ENCODE data around the gene CLPX.
A peak's percentile ranks its signal among the peaks of the same experiment; 100 is the strongest.
"Not testable (repeated sequence)": the region's sequence is repeated elsewhere in the genome, so short reads cannot be mapped to it uniquely, and the experiment has no call there.

CLPX gene

DNA sequence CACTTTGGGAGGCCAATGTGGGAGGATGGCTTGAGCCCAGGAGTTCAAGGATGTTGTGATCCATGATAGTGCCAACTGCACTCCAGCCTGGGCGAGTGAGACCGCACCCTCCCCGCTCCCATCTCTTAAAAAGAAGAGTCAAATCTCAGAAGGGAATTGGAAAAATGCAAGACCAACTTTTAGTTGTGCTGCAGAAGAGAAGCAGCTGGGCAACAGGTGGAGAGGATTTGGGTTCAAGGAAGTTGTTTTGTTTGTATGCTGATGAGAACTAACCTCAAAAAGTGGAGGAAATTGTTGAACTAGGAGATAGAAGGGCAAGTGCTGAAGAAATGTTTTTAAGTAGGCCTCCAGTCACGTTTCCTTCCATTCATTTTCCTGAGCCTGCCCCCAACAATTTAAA lies 38.7 kb downstream of the CLPX start:
- Histone ChIP-seq H3K9me3 (ENCODE audit: insufficient read depth, low read length) (no peaks in the 10 kb centered on the region), H3K4me3 (ENCODE audit: insufficient read length, low read depth) (no peak overlapping the region)
- TF ChIP-seq SUZ12 (IDR thresholded peaks at IDR 0.05; ENCODE audit: extremely low read depth, insufficient read depth, insufficient read length) = no peak
- TF ChIP-seq YY1 (IDR thresholded peaks at IDR 0.05; ENCODE audit: insufficient read depth, insufficient read length) = no peak
- no peak for TF ChIP-seq ZNF274 (IDR thresholded peaks at IDR 0.05; ENCODE audit: low read depth, low read length)

GRCh38 chr15:65138631-65139030 lies 46.5 kb downstream of the CLPX start:
- not testable (repeated sequence) for H3K4me3 ChIP-seq (ENCODE audit: insufficient read length, low read depth); DNase-seq (ENCODE audit: low read depth, low spot score); H3K4me1 ChIP-seq (ENCODE audit: insufficient read depth, insufficient read length); H3K27me3 ChIP-seq (ENCODE audit: insufficient read depth, insufficient read length); H3K9ac ChIP-seq (ENCODE audit: insufficient read length, low read depth); H3K36me3 ChIP-seq (ENCODE audit: insufficient read depth, insufficient read length, low read length)
- H3K9me3 ChIP-seq (ENCODE audit: insufficient read depth, low read length) = peaks cover 29% of the 10 kb centered on the region

More for the DNA sequence above, 38.7 kb downstream of the CLPX start:
- H3K27me3 ChIP-seq (ENCODE audit: insufficient read depth, insufficient read length) = no peaks in the 10 kb centered on the region
- H3K36me3 ChIP-seq (ENCODE audit: insufficient read depth, insufficient read length, low read length) = peaks cover 32% of the 10 kb centered on the region
- no peak for DNase-seq (ENCODE audit: low read depth, low spot score)
- no peaks in the 10 kb centered on the region for H3K4me1 ChIP-seq (ENCODE audit: insufficient read depth, insufficient read length)
- H3K9ac ChIP-seq (ENCODE audit: insufficient read length, low read depth) = no peak overlapping the region

GRCh38 chr15:65137893-65138292 lies 47.2 kb downstream of the CLPX start:
- H3K27me3 ChIP-seq (ENCODE audit: insufficient read depth, insufficient read length); DNase-seq (ENCODE audit: low read depth, low spot score); H3K4me1 ChIP-seq (ENCODE audit: insufficient read depth, insufficient read length); H3K36me3 ChIP-seq (ENCODE audit: insufficient read depth, insufficient read length, low read length); H3K9ac ChIP-seq (ENCODE audit: insufficient read length, low read depth); H3K4me3 ChIP-seq (ENCODE audit: insufficient read length, low read depth): not testable (repeated sequence)
- H3K9me3 ChIP-seq (ENCODE audit: insufficient read depth, low read length) = peaks cover 29% of the 10 kb centered on the region

DNA sequence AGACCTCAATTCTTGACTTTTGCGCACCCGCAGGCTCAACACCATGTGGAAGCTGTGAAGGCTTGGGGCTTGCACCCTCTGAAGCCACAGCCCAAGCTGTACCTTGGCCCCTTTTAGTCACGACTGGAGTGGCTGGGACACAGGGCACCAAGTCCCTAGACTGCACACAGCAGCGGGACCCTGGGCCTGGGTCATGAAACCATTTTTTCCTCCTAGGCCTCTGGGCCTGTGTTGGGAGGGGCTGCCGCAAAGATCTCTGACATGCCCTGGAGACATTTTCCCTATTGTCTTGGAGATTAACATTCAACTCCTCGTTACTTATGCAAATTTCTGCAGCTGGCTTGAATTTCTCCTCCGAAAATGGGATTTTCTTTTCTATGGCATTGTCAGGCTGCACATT lies 48.1 kb downstream of the CLPX start:
- peaks cover 29% of the 10 kb centered on the region for H3K9me3 ChIP-seq (ENCODE audit: insufficient read depth, low read length)
- not testable (repeated sequence) for DNase-seq (ENCODE audit: low read depth, low spot score); H3K9ac ChIP-seq (ENCODE audit: insufficient read length, low read depth); H3K27me3 ChIP-seq (ENCODE audit: insufficient read depth, insufficient read length); H3K4me1 ChIP-seq (ENCODE audit: insufficient read depth, insufficient read length); H3K36me3 ChIP-seq (ENCODE audit: insufficient read depth, insufficient read length, low read length); H3K4me3 ChIP-seq (ENCODE audit: insufficient read length, low read depth)

DNA sequence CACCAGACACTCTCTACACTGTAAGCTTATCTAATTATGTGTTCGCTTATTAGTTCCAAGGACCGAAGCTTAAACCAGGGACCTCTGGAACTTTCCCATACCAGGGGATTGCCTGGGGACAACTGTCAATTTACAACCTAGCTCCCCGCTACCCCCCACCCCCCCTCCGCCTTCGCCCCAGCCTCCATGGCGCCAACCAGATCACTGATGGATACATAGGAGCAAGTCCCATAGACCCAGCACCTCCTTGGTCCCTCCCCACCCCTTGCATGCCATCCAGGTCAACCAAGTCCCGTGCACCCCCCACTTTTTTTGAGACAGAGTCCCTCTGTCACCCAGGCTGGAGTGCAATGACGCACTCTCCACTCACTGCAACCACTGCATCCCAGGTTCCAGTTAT lies 50.6 kb downstream of the CLPX start:
- Histone ChIP-seq H3K36me3 (ENCODE audit: insufficient read depth, insufficient read length, low read length) (peaks cover 14% of the 10 kb centered on the region), H3K27me3 (ENCODE audit: insufficient read depth, insufficient read length) (no peaks in the 10 kb centered on the region), H3K4me1 (ENCODE audit: insufficient read depth, insufficient read length) (no peaks in the 10 kb centered on the region), H3K9ac (ENCODE audit: insufficient read length, low read depth) (peak overlapping the region; percentile 94), H3K9me3 (ENCODE audit: insufficient read depth, low read length) (peaks cover 29% of the 10 kb centered on the region), H3K4me3 (ENCODE audit: insufficient read length, low read depth) (no peak overlapping the region)
- no peak for DNase-seq (ENCODE audit: low read depth, low spot score)
- TF ChIP-seq SUZ12 (IDR thresholded peaks at IDR 0.05; ENCODE audit: extremely low read depth, insufficient read depth, insufficient read length) (no peak), ZNF274 (IDR thresholded peaks at IDR 0.05; ENCODE audit: low read depth, low read length) (no peak)

DNA sequence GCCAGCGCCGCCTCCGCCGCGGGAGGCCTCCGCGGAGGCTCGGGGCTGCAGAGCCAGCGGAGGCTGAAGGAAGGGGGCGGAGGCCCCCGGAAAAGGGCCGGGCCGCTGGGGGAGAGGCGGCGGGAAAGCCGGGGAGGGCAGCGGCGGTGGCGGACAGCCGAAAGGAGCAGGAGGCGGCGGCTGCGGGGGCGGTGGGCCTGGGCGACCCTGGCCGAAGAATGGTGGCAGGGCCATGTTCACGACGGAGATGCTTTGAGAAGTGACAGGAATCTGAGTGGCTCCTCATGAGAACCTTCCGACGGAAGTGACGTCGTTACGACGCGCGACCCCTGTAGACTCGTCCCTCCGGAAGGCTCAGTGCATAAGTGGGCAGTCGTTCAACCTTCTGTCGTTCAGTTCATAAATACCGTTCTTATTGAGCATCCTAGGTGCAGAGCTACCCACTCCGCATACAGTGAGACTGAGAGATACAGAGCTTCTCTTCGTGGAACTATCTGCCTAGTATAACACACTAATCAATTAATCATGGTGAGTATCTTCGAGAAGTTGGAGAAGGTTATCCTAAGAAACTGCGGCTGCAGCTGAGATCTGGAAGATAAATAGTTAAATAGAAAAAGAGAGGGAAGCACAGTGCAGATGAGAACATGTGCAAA lies 51.5 kb downstream of the CLPX start, which contains the start of gene PDCD7:
Gene PDCD7 (minus strand): TSS at position 261 of the 653 bp plus-strand sequence. CDS start 27 bp downstream, at position 234.
- TF ChIP-seq ZNF274 (IDR thresholded peaks at IDR 0.05; ENCODE audit: low read depth, low read length) (no peak), YY1 (IDR thresholded peaks at IDR 0.05; ENCODE audit: insufficient read depth, insufficient read length) (no peak), SUZ12 (IDR thresholded peaks at IDR 0.05; ENCODE audit: extremely low read depth, insufficient read depth, insufficient read length) (no peak)
- Histone ChIP-seq H3K9me3 (ENCODE audit: insufficient read depth, low read length) (peaks cover 29% of the 10 kb centered on the region), H3K4me1 (ENCODE audit: insufficient read depth, insufficient read length) (no peaks in the 10 kb centered on the region)

GRCh38 chr15:65132878-65133547 lies 52.1 kb downstream of the CLPX start:
- peak; percentile 27 for DNase-seq (ENCODE audit: low read depth, low spot score)
- peak overlapping the region; percentile 66 for H3K4me3 ChIP-seq (ENCODE audit: insufficient read length, low read depth)
- peaks cover 29% of the 10 kb centered on the region for H3K36me3 ChIP-seq (ENCODE audit: insufficient read depth, insufficient read length, low read length)
- no peaks in the 10 kb centered on the region for H3K27me3 ChIP-seq (ENCODE audit: insufficient read depth, insufficient read length)
- H3K9me3 ChIP-seq (ENCODE audit: insufficient read depth, low read length) = peaks cover 28% of the 10 kb centered on the region
- peak overlapping the region; percentile 94 for H3K9ac ChIP-seq (ENCODE audit: insufficient read length, low read depth)
- TF ChIP-seq SUZ12 (IDR thresholded peaks at IDR 0.05; ENCODE audit: extremely low read depth, insufficient read depth, insufficient read length) (no peak), YY1 (IDR thresholded peaks at IDR 0.05; ENCODE audit: insufficient read depth, insufficient read length) (no peak), ZNF274 (IDR thresholded peaks at IDR 0.05; ENCODE audit: low read depth, low read length) (no peak)
- H3K4me1 ChIP-seq (ENCODE audit: insufficient read depth, insufficient read length) = no peaks in the 10 kb centered on the region

More for the DNA sequence above, 51.5 kb downstream of the CLPX start, which contains the start of gene PDCD7:
- DNase-seq (ENCODE audit: low read depth, low spot score) = peak; percentile 93
- Histone ChIP-seq H3K4me3 (ENCODE audit: insufficient read length, low read depth) (peak within 1 kb of the TSS; percentile 66), H3K36me3 (ENCODE audit: insufficient read depth, insufficient read length, low read length) (peaks cover 22% of the 10 kb centered on the region), H3K27me3 (ENCODE audit: insufficient read depth, insufficient read length) (no peaks in the 10 kb centered on the region), H3K9ac (ENCODE audit: insufficient read length, low read depth) (peak within 1 kb of the TSS; percentile 94)

Measured in NT2/D1 (cell line).